ENCODE data around the gene CCSER1. TPM values are rescaled to one million over a fixed set of nuclear protein-coding genes. Genes with fewer than 3 reads are reported as not detected.
"Not testable (repeated sequence)": the region's sequence is repeated elsewhere in the genome, so short reads cannot be mapped to it uniquely, and the experiment has no call there.

Gene CCSER1
- total RNA-seq, 4 donors from 2014 or later: 27.5 to 66.5 (median 54.3) TPM

DNA sequence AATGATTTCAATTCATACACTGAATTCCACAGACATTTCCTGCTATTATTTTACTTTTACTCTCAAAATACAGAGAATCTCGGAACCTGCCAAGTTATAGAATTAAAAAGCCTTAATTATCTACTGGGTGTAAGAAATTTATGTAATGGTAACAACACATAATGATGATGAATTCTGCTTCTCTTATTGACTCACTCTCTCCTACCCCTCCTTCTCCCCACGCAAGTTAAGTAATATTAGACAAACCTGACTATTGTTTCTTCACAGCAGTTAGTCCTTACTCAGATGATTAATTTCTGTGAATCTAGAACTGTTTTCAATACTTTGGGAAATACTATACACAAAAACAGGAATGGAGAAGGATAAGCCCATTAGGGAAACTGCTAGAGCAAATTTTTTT is 762.0 kb downstream of the CCSER1 start:
- Histone ChIP-seq H3K9me3 (no peaks in the 10 kb centered on the region), H3K4me3 (no peak overlapping the region), H3K4me1 (no peaks in the 10 kb centered on the region), H3K27me3 (no peaks in the 10 kb centered on the region), H3K27ac (no peak overlapping the region), H3K36me3 (no peaks in the 10 kb centered on the region)
- TF ChIP-seq POLR2A (IDR thresholded peaks at IDR 0.05): no peak
- TF ChIP-seq, protein P1, sequence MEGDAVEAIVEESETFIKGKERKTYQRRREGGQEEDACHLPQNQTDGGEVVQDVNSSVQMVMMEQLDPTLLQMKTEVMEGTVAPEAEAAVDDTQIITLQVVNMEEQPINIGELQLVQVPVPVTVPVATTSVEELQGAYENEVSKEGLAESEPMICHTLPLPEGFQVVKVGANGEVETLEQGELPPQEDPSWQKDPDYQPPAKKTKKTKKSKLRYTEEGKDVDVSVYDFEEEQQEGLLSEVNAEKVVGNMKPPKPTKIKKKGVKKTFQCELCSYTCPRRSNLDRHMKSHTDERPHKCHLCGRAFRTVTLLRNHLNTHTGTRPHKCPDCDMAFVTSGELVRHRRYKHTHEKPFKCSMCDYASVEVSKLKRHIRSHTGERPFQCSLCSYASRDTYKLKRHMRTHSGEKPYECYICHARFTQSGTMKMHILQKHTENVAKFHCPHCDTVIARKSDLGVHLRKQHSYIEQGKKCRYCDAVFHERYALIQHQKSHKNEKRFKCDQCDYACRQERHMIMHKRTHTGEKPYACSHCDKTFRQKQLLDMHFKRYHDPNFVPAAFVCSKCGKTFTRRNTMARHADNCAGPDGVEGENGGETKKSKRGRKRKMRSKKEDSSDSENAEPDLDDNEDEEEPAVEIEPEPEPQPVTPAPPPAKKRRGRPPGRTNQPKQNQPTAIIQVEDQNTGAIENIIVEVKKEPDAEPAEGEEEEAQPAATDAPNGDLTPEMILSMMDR (IDR thresholded peaks at IDR 0.05): no peak
- DNase-seq: no peak

DNA sequence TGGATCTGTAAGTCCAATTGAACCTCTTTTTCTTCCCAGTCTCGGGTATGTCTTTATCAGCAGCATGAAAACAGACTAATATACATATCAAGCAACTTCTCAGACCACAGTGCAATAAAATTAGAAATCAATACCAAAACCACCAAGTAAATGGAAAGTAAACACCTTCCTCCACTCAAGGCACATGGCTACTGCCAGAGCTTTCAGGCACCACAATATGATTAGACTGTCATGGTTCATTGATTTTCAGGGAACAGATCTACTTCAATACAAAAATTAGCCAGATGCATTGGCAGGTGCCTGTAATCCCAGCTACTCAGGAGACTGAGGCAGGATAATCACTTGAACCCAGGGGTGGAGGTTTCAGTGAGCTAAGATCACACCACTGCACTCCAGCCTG is 776.2 kb downstream of the CCSER1 start:
- not testable (repeated sequence) for H3K27ac ChIP-seq, H3K4me3 ChIP-seq, H3K36me3 ChIP-seq, DNase-seq, H3K4me1 ChIP-seq, H3K9me3 ChIP-seq, H3K27me3 ChIP-seq

DNA sequence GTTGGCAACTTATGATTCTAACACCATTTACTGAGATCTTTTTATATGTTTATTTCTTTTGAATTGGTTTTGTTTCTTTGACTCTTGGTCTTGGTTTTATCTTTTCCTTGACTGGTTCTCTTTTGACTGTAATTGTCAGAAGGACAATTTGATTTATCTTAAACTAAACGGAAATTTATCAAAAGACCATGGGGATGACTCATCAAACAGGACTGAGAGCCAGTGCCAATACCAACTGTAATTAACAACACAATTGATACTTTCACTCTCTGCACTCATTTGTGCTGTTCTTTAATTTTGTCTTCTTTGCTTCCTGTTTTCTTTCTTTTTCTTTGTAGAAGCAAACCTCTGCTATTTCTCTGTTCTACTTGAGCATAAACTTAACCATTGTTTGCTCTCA is 776.8 kb downstream of the CCSER1 start:
- H3K4me1 ChIP-seq: no peaks in the 10 kb centered on the region
- no peak for DNase-seq
- no peak overlapping the region for H3K4me3 ChIP-seq
- H3K27ac ChIP-seq: no peak overlapping the region
- no peak for TF ChIP-seq POLR2A (IDR thresholded peaks at IDR 0.05)
- TF ChIP-seq, protein P1 (IDR thresholded peaks at IDR 0.05): no peak
- H3K27me3 ChIP-seq: no peaks in the 10 kb centered on the region
- H3K36me3 ChIP-seq: no peaks in the 10 kb centered on the region
- H3K9me3 ChIP-seq: no peaks in the 10 kb centered on the region

DNA sequence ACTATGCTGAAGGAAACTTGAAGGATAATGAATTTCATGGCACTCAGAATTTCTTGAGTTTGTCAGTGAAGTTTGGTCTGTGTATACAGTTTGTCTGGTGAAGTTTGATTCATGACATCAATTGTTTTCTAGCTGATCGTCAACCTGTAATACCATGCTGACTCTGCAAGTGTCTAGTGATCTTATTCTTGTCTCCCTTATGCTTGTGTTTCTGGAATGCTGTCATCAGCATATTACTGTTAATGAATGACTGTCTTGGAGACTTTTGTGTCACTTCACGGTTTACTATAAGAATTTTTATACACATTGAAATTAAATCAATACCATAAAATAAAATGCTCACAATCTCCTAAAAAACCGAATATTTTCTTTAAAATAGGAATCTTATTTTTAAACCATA is 779.0 kb downstream of the CCSER1 start:
- Histone ChIP-seq H3K4me3 (no peak overlapping the region), H3K27me3 (no peaks in the 10 kb centered on the region), H3K9me3 (no peaks in the 10 kb centered on the region), H3K27ac (no peak overlapping the region), H3K4me1 (no peaks in the 10 kb centered on the region), H3K36me3 (no peaks in the 10 kb centered on the region)
- TF ChIP-seq POLR2A (IDR thresholded peaks at IDR 0.05): no peak
- TF ChIP-seq, protein P1 (IDR thresholded peaks at IDR 0.05): no peak
- no peak for DNase-seq

DNA sequence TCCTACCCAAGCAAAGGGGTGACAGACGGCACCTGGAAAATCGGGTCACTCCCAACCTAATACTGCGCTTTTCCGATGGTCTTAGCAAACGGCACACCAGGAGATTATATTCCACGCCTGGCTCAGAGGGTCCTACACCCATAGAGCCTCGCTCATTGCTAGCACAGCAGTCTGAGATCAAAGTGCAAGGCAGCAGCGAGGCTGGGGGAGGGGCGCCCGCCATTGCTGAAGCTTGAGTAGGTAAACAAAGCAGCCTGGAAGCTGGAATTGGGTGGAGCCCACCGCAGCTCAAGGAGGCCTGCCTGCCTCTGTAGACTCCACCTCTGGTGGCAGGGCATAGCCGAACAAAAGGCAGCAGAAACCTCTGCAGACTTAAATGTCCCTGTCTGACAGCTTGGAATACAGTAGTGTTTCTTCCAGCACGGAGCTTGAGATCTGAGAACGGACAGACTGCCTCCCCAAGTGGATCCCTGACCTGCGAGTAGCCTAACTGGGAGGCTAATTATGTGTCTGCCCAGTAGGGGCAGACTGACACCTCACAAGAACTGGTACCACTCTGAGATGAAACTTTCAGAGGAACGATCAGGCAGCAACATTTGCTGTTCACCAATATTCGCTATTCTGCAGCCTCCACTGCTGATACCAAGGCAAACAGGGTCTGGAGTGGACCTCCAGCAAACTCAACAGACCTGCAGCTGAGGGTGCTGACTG is 784.7 kb downstream of the CCSER1 start:
- not testable (repeated sequence) for H3K9me3 ChIP-seq, H3K27ac ChIP-seq, H3K4me1 ChIP-seq, DNase-seq, H3K36me3 ChIP-seq, H3K4me3 ChIP-seq, H3K27me3 ChIP-seq

DNA sequence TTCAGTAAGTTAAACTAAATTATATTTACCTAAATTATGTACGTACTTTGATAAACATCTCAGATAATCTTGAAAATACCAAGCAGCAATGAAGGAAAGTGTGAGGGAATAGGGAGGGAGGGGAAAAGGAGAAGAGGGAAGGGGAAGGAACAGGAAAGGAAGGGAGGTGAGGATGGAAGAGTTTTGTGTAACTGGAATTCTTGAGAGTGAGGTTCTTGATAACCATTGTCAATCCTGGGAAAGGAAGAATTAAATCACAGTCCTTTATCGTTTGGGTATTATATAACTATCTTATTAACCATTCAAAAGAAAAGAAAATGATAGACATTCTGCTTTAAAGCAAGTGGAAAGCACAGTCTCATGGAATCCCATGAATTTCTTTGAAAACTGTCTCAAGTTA is 795.0 kb downstream of the CCSER1 start:
- TF ChIP-seq, protein P1 (IDR thresholded peaks at IDR 0.05): no peak
- TF ChIP-seq POLR2A (IDR thresholded peaks at IDR 0.05): no peak
- Histone ChIP-seq H3K4me1 (no peaks in the 10 kb centered on the region), H3K4me3 (no peak overlapping the region), H3K27ac (no peak overlapping the region), H3K9me3 (no peaks in the 10 kb centered on the region), H3K36me3 (no peaks in the 10 kb centered on the region), H3K27me3 (no peaks in the 10 kb centered on the region)
- no peak for DNase-seq

DNA sequence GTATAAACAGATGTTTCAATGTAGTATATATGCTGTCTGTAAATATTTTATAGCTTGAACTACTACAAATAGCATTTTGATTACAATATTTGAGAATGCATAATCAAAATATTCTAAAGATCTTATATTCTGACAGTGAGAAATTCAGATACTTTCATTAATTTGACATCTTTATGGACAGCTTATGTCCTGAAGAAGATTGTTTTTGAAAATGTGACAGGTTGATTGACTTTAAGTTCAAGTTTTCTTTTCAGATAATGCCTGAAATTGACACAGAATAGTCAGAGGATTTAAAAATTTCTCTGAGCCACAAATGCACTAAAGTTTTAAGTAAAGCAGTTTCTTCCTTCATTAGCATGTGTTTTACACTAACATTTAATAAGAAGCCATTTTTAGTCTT is 799.8 kb downstream of the CCSER1 start:
- H3K27me3 ChIP-seq: no peaks in the 10 kb centered on the region
- no peak overlapping the region for H3K4me3 ChIP-seq
- TF ChIP-seq, protein P1 (IDR thresholded peaks at IDR 0.05): no peak
- TF ChIP-seq POLR2A (IDR thresholded peaks at IDR 0.05): no peak
- H3K36me3 ChIP-seq: no peaks in the 10 kb centered on the region
- no peaks in the 10 kb centered on the region for H3K4me1 ChIP-seq
- no peaks in the 10 kb centered on the region for H3K9me3 ChIP-seq
- no peak for DNase-seq
- H3K27ac ChIP-seq: no peak overlapping the region
